Measurements from ENCODE around the gene XKR3.
"Not testable (repeated sequence)": the region's sequence is repeated elsewhere in the genome, so short reads cannot be mapped to it uniquely, and the experiment has no call there.

Gene XKR3

GRCh38 chr22:16777284-16777924 lies 47.8 kb downstream of the XKR3 start:
- TF ChIP-seq CTCF (IDR thresholded peaks at IDR 0.05; ENCODE audit: low read depth, low read length, missing control alignments): no peak
- no peak for DNase-seq (ENCODE audit: low read depth)
- no peak overlapping the region for H3K4me3 ChIP-seq (ENCODE audit: low read depth, low read length)

GRCh38 chr22:16776080-16776479 lies 49.1 kb downstream of the XKR3 start:
- no peak for DNase-seq (ENCODE audit: low read depth)

GRCh38 chr22:16774911-16775500 lies 50.2 kb downstream of the XKR3 start:
- DNase-seq (ENCODE audit: low read depth): no peak
- no peak overlapping the region for H3K4me3 ChIP-seq (ENCODE audit: low read depth, low read length)
- TF ChIP-seq CTCF (IDR thresholded peaks at IDR 0.05; ENCODE audit: low read depth, low read length, missing control alignments): no peak

More at GRCh38 chr22:16776080-16776479, 49.1 kb downstream of the XKR3 start:
- TF ChIP-seq CTCF (IDR thresholded peaks at IDR 0.05; ENCODE audit: low read depth, low read length, missing control alignments): no peak
- H3K4me3 ChIP-seq (ENCODE audit: low read depth, low read length): no peak overlapping the region

- not testable (repeated sequence) for H3K4me3 ChIP-seq (ENCODE audit: low read depth, low read length)
Observed at GRCh38 chr22:16771569-16771968, 53.6 kb downstream of the XKR3 start.

GRCh38 chr22:16767927-16768326 lies 57.3 kb downstream of the XKR3 start:
- not testable (repeated sequence) for H3K4me3 ChIP-seq (ENCODE audit: low read depth, low read length); DNase-seq (ENCODE audit: low read depth)

More at GRCh38 chr22:16771569-16771968, 53.6 kb downstream of the XKR3 start:
- DNase-seq (ENCODE audit: low read depth): not testable (repeated sequence)

- not testable (repeated sequence) for H3K4me3 ChIP-seq (ENCODE audit: low read depth, low read length); DNase-seq (ENCODE audit: low read depth)
Observed at GRCh38 chr22:16762224-16762623, 63.0 kb downstream of the XKR3 start.

- not testable (repeated sequence) for DNase-seq (ENCODE audit: low read depth); H3K4me3 ChIP-seq (ENCODE audit: low read depth, low read length)
Observed at GRCh38 chr22:16760416-16760815, 64.8 kb downstream of the XKR3 start.

- H3K4me3 ChIP-seq (ENCODE audit: low read depth, low read length); DNase-seq (ENCODE audit: low read depth): not testable (repeated sequence)
Observed at GRCh38 chr22:16749282-16749681, 75.9 kb downstream of the XKR3 start.

GRCh38 chr22:16748160-16748929 lies 76.9 kb downstream of the XKR3 start:
- H3K4me3 ChIP-seq (ENCODE audit: low read depth, low read length); DNase-seq (ENCODE audit: low read depth): not testable (repeated sequence)

- H3K4me3 ChIP-seq (ENCODE audit: low read depth, low read length); DNase-seq (ENCODE audit: low read depth): not testable (repeated sequence)
Observed at GRCh38 chr22:16747266-16748159, 77.7 kb downstream of the XKR3 start.

GRCh38 chr22:16734271-16734670 lies 90.9 kb downstream of the XKR3 start:
- not testable (repeated sequence) for H3K4me3 ChIP-seq (ENCODE audit: low read depth, low read length); DNase-seq (ENCODE audit: low read depth)

Data from GM12864 (cell line).